Stromal cell of bone marrow (primary cell): ENCODE measurements around the gene MORN5.
A peak's percentile ranks its signal among the peaks of the same experiment; 100 is the strongest.

ENCODE experiments used
- DNase-seq: peaks from one replicate; pipeline ENCODE4 v3.0.0-alpha.2; 2012; ENCODE audit warnings: low read depth

Gene MORN5

GRCh38 chr9:122191584-122191983 lies 31.9 kb downstream of the MORN5 start:
- DNase-seq: no peak

GRCh38 chr9:122192261-122192875 lies 32.7 kb downstream of the MORN5 start:
- no peak for DNase-seq

GRCh38 chr9:122192914-122193525 lies 33.3 kb downstream of the MORN5 start:
- no peak for DNase-seq

GRCh38 chr9:122193651-122194050 lies 33.9 kb downstream of the MORN5 start:
- DNase-seq: no peak

GRCh38 chr9:122195875-122196274 lies 36.2 kb downstream of the MORN5 start:
- no peak for DNase-seq

GRCh38 chr9:122197426-122197825 lies 37.7 kb downstream of the MORN5 start:
- DNase-seq: no peak

- no peak for DNase-seq
Measured at GRCh38 chr9:122197882-122198281, 38.2 kb downstream of the MORN5 start.

GRCh38 chr9:122200960-122201595 lies 41.4 kb downstream of the MORN5 start:
- peak; percentile 65 for DNase-seq

- DNase-seq: peak; percentile 31
Measured at GRCh38 chr9:122201641-122202040, 41.9 kb downstream of the MORN5 start.

- no peak for DNase-seq
Measured at GRCh38 chr9:122202111-122202510, 42.4 kb downstream of the MORN5 start.

- DNase-seq: no peak
Measured at GRCh38 chr9:122204055-122204454, 44.3 kb downstream of the MORN5 start.

GRCh38 chr9:122204491-122204890 lies 44.8 kb downstream of the MORN5 start:
- no peak for DNase-seq

- no peak for DNase-seq
Measured at GRCh38 chr9:122205176-122205575, 45.5 kb downstream of the MORN5 start.

GRCh38 chr9:122206118-122207046 lies 46.7 kb downstream of the MORN5 start:
- peak; percentile 64 for DNase-seq

GRCh38 chr9:122207096-122207495 lies 47.4 kb downstream of the MORN5 start:
- DNase-seq: no peak

GRCh38 chr9:122209451-122209850 lies 49.7 kb downstream of the MORN5 start:
- no peak for DNase-seq

GRCh38 chr9:122212473-122213004 lies 52.8 kb downstream of the MORN5 start:
- DNase-seq: no peak

GRCh38 chr9:122213102-122213588 lies 53.4 kb downstream of the MORN5 start:
- no peak for DNase-seq

- DNase-seq: no peak
Measured at GRCh38 chr9:122213589-122214413, 54.1 kb downstream of the MORN5 start.

- DNase-seq: no peak
Measured at GRCh38 chr9:122214507-122214906, 54.8 kb downstream of the MORN5 start.

- DNase-seq: no peak
Measured at GRCh38 chr9:122215663-122216062, 56.0 kb downstream of the MORN5 start.
